Activated CD8-positive, alpha-beta memory T cell treated with anti-CD3 and anti-CD28 coated beads, Interleukin-2, amount 50 U/mL, for 24 hours (primary cell): Measurements from ENCODE around the gene MEF2D.

Source experiments
- DNase-seq: peaks from one replicate; pipeline ENCODE4 v3.0.0-alpha.2; 2020; ENCODE audit errors: extremely low read depth

The MEF2D gene

DNA sequence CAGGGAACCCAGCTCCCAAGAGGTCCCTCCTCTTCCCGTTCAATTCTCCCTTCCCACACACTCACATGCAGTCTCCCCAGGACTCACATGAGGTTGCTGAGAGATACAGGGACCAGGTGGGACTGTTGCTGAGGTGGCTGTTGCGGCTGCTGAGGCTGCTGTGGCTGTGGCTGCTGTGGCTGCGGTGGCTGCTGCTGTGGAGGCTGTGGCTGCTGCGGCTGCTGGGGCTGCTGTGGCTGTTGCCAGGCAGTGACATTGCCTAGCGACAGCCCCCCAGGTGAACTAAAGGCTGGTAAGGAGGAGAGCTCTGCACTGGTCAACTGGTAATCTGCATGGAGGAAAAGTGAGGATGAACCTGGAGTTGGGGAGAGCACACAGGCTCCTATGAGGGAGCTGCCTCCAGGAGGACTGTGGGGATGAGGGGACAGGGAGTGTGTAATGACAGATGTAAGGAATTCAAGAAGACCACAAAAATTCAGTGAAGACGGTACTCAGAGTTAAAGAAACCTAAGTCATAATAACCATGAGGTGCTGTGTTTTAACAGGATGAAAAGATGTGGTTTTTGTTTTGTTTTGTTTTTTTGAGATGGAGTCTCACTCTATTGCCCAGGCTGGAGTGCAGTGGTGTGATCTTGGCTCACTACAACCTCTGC is 31.8 kb downstream of the MEF2D start:
- DNase-seq, result no peak

DNA sequence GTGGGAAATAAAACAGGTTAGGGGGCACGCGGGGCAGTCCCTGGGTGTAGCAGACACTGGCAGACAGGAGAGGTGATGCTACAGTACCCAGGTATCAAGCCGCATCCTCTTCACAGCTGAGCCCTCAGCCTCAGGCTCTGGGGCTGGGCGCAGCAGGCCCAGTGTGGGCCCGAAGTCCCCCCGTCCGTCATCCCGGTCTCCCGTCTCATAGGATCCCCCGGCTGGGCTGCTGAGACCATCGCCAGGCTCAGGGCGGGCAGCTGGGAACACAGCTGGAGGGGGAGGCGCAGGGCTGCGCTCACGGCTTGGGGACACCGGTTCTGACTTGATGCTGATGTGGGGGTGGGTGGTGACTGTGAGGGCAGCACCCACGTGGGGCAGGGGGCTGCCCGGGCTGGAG is 32.7 kb downstream of the MEF2D start:
- DNase-seq, result no peak

DNA sequence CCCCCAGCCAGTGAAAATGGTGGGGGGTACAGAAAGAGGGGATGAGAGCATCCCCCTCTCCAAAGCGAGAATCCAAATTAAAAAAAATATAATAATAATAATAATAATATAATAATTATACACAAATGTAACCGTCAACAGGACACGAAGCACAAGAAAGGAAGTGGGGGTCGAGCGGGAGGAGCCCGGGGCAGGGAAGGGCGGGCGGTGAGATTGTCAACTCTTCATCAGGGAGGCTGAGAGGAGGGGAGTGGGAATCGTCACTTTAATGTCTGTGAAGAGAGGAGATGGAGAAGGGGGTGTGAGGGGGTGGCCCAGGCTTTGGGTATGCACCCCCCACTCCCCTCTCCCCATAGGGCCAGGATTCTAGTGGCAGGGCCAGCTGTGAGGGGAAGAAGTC is 33.2 kb downstream of the MEF2D start:
- no peak for DNase-seq

DNA sequence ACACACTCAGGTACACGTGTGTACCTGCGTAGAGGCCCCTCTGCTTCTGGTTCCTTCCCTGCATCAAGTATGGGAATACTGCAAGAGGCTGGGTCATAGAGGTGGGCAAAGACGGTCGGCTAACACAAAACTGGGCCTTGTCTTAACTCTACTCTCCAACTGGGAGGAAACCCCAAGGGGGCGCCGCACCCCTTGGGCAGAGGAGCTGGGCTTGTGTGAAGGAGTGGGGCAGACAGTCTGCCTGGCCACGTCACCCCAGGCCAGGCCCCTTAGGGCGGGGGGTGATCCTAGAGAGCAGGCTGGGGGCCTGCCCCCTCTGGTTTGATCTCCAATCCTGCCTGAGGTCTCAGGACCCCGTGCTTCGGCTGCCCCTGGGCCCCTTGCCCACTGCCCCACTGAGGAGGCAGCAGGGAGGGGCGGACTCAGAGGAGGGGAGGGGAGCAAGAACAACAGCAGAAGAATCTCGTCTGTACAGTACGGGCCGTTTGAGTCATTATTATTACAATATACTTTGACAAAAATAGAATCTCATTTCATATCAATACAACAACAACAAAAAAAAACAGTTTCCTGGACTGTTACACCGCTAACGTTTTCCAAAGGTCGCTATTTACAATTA is 34.7 kb downstream of the MEF2D start:
- no peak for DNase-seq

DNA sequence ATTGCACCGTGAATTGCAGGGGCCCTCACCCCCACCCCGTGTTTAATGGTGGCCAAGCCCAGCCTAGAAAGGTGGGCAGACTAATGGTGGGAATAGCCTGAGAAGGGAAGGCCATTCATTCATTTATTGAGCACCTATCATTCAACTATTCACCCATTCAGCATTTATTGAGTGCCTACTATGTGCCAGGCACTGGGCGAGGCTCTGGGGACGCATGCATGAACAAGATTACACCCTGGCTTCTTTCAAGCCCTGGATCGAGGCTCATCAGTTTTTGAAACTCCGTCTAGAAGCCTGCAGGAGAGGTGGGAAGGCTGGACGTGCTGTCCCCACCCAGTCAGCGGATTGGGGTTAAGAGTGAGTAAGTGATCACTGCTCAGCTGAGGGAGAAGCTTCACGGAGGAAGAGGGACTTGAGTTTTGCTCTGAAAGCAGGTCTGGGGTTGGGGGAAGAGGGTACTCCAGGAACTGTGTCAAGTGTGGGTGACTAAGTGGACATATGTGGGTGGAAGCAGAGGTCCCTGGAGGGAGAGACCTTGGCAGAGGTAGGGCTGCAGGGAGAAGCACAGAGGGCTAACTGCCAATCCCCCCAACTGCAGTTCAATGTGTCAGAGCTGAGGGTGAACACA is 35.6 kb downstream of the MEF2D start:
- no peak for DNase-seq

DNA sequence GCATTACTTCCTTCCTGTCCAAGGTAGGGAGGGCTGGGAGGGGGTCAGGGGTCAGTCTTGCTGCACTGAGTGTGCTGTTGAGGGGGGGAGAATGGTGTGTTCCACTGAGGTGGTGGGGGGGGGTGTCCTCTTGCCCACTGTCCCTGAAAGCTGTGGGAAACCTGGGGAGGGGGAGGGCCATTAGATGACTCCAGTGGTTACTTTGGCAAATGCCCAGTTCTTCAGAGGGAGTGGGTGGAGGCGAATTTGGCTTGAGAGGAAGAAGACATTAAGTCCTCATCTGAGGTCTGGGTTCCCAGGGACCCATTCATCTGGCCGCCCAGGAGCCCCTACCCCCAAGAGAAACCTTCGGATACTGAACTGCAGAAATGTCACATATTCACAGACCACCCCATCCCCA is 36.2 kb downstream of the MEF2D start:
- DNase-seq, result no peak

GRCh38 chr1:156463874-156464273 is 36.7 kb downstream of the MEF2D start:
- DNase-seq, result no peak

DNA sequence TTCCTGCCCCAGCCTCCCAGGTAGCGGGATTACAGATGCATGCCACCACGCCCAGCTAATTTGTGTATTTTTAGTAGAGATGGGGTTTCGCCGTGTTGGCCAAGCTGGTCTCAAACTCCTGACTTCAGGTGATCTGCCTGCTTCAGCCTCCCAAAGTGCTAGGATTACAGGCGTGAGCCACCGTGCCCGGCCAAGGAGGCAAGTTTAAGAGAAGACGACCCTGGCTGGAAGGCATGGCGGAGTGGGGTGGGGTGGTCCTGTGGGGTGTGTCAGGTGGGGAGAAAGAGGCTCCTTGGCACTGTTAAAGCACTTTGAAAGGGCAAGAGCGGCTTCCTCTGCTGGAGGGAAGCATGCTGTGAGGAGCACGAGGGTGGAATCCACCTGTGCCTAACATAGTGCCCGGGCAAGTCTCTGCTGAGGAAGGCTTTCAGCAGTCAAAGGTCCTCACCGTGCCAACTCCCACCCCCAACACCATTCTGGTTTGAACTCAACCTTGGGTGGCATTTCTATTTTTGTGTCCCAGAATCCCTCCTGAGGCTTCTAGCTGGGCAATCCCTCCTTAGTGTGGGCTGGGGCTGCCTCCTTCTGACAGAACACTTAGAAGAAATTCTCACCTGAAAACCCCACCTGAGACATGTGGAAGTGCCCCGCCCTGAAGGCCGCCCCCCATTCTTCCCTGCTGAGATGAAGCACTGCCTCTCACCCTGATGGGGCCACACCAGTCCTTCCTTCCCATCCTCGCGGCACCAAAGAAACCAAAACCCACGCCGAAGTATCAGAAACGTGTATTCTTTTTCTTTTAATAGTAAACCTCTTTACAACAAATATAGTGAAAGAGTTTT is 37.4 kb downstream of the MEF2D start:
- DNase-seq, result no peak

GRCh38 chr1:156461781-156462647 is 38.6 kb downstream of the MEF2D start:
- DNase-seq, result no peak

DNA sequence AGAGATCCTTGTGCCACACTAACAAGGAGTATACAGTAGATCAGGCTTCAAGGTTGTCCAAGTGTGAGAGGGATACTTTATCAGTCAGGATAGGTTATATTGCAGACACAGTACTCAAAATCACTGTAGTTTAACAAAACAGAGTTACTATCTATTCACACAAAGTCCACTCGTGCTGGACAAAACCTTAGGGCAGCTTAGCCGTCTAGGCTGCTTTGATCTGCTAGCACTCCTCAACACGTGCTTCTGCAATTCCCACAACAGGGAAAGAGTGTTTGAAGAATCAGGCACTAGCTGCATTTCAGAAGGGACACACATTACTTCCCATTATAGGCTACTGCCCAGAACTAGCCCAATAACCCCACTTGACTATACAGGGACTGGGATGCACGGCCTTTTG is 39.5 kb downstream of the MEF2D start:
- no peak for DNase-seq

GRCh38 chr1:156460525-156460924 is 40.0 kb downstream of the MEF2D start:
- DNase-seq, result no peak

DNA sequence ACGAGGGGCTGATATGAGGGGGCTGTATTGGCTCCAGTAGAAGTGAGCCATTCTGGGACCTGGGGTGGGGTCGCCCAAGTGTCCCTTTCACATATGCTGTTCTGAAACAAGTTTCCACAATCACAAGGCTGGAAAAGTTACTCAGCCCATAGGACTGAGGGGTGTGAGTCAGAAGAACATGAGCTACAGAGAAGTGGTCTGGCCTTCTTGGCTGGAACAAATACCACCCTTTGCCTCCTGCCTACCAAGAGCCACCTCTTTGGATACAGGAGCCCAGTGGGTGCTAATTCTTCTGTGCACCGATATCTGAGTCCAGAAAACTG is 42.4 kb downstream of the MEF2D start:
- no peak for DNase-seq

DNA sequence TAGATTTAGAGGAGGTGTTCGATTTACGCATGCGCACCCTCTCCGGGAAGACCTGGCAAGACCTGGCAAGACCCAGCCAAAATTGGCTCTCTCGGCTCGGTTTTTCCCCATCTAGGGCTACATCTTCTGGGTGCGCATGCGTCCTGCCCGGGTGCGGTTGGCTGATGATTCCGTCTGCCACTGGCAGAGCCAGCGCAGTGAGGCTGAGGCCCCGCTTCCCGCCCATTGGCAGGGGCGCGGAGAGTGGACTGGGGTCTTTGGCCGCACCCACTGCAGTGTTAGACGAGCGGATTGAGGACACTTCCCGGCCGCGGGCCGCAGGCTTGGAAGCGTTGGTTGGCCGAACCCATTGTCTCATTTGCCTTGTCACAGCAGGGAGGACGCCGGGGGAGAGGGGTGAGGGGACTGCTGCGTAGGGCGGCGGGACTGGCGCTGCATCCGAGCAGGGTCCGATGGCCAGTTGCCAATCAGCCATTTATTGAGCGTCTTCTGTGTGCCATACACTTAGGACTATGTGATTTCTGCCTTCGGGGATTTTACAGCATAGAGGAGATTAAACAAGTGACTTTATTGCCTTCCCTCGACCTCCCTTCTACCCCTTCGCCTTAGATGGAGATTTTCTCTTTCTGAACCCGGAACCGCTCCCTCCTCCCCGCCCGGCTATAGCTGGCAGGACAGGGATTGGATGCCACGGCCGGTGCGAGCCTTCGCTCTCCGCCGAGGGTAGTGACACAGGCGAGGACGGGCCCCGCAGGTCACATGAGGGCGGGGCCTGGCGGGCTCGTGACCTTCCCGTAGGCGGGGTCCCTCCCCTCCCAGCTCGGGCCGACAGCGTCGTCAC is 43.7 kb downstream of the MEF2D start:
- peak; percentile 94 for DNase-seq

DNA sequence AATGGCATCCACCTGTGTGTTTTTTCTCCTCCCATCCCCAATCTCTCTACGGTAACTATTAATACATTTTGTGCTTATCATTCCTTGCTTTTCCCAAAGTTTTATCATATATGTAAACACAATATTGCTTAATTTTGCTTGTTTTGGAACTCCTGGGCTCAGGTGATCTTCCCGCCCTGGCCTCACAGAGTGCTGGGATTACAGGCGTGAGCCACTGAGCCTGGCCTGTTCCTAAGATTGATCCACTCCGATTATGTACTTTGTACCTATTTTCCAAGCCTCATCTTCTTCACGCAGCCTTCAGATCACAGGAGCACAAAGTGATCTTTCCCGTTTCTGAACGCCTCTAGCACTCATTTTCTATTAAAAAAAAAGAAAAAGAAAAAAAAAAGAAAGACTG is 45.2 kb downstream of the MEF2D start:
- DNase-seq, result no peak

DNA sequence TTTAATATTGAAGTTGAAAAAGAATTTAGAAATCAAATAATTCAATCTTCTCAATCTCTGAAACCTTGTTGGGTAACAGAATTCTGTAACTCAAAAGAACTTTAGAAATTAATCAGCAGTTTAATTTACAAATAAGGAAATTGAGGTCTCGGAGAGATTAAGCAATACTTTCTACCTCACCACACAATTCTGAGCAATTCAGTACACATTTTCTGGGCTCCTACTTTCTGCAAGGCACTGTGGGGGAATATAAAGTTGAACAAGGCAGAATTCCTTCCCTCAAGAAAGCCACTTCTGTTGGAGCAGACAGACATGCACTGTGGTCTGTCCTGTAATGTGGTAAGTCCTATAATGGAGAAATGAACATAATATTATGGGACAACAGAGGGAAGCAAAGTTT is 47.7 kb downstream of the MEF2D start:
- DNase-seq, result no peak

DNA sequence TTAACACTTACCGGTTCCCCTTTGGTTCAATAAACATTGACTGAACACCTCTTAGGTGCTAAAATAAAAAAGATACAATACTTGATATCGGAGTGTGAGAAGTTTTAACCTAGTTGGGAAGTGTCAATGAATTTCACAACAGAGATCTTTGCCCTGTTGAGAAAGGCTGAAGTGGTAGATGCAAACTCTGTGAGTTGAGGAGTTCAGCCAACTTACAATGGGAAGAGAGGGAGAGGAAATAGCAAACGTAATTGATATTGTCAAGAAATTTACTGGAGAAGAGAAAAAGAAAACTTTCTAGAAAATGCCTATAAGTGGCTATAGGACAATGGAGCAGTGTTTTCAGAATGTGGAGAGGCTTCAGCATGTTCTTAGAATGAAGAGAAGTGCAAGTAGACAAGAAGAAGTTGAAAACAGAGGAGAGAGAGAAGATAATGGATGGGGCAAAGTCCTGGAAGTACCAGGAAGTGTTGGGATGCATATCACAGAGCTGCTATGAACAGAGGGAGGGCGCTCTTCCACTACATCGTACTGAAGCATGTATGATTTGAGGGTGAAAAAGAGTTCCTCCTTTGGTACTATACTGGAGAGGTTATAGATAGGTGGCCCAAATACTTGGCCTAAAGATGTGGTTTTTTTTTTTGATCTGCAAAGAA is 48.9 kb downstream of the MEF2D start:
- DNase-seq, result no peak

DNA sequence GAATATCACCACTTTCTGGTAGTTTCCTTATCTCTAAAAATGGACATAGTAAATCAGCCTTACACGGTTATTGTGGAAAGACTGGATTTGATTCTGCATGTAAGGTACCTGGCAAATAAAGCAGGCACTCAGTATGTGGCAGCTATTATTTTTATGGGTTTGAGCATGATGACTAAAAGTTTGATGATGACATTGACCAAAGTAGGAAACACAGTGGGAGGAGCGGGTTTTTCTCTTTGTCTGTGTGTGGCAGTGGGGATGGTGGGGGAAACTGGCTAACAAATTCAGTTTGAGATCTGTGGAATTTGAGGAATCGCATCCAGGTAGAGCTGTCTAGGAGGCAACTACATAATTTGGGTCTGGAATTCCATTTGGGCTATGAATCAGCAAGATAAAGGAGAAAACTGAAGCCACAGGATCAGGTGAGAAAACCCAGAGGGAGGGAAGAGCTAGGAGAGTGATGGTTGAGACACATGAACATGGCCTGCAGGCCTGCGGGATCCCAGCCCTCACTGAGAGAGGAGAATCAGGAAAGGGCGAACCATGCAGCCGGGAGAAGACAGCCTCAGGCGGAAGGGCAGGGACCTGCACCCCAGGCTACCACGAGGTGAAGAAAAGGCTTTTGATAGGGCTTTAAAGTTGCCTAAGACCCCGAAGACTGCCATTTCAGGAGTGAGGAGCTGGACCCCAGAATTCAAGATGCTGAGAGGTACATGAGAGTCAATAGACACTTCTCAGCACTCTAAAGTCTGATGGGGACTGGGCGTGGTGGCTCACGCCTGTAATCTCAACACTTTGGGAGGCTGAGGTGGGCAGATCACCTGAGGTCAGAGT is 52.2 kb downstream of the MEF2D start:
- DNase-seq, result no peak

DNA sequence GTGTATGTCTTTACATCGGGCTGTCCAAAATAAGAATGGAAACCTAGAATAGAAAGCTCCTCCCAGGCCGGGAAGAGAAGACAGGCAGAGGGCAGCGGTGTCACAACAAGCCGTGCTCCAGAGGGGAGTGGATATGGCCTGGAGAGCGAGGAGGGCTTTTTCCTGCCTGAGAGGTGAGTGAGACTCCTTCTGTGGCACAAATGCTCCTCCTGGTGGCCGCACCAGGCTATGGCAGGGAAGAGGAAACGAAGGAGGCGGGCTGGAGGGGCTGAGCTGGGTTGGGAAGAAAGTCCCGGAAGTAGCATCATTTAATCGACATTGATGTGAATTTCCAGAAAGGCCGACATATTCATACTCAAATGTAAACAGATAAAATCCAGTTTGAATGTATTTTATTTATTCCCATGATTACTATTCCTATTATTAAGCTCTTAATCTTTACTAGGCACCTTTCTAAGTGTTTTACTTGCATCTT is 54.7 kb downstream of the MEF2D start:
- DNase-seq, result peak; percentile 59

- no peak for DNase-seq
Measured at GRCh38 chr1:156444407-156445001, 56.1 kb downstream of the MEF2D start.
